H9 (cell line): ENCODE results near the gene SLC5A1. TPM values are rescaled to one million over a fixed set of nuclear protein-coding genes. Genes with fewer than 3 reads are reported as not detected.

Experiments used
- DNase-seq: peaks from one replicate; pipeline ENCODE4 v3.0.0-alpha.2; 2017
- H2AFZ ChIP-seq: one replicate; pipeline ENCODE4 v1.6.1; 2013; ENCODE audit warnings: mild to moderate bottlenecking, low read length, control low read depth, moderate library complexity
- H2AK5ac ChIP-seq: 2 replicates; pipeline ENCODE4 v1.6.1; 2013; ENCODE audit warnings: low read length, control low read depth, mixed read lengths; ENCODE audit not compliant: insufficient read length
- H2BK120ac ChIP-seq: one replicate; pipeline ENCODE4 v1.6.1; 2013; ENCODE audit warnings: low read depth, mild to moderate bottlenecking, low read length, control low read depth, inconsistent platforms; ENCODE audit not compliant: poor library complexity, severe bottlenecking
- H2BK12ac ChIP-seq: 2 replicates; pipeline ENCODE4 v1.6.1; 2013; ENCODE audit warnings: low read length, control low read depth, mixed read lengths, low read depth; ENCODE audit not compliant: insufficient read length
- H2BK15ac ChIP-seq: 2 replicates; pipeline ENCODE4 v1.6.1; 2013; ENCODE audit warnings: low read depth, low read length, control low read depth
- H2BK20ac ChIP-seq: one replicate; pipeline ENCODE4 v1.6.1; 2013; ENCODE audit warnings: low read depth, mild to moderate bottlenecking, low read length, control low read depth, inconsistent platforms; ENCODE audit not compliant: poor library complexity, severe bottlenecking
- H2BK5ac ChIP-seq: 2 replicates; pipeline ENCODE4 v1.6.1; 2013; ENCODE audit warnings: low read length, control low read depth, mixed read lengths; ENCODE audit not compliant: insufficient read length
- H3K14ac ChIP-seq: 2 replicates; pipeline ENCODE4 v1.6.1; 2013; ENCODE audit warnings: low read length, control low read depth; ENCODE audit not compliant: insufficient read depth
- H3K18ac ChIP-seq: 2 replicates; pipeline ENCODE4 v1.6.1; 2013; ENCODE audit warnings: low read depth, mild to moderate bottlenecking, mixed read lengths, low read length, control low read depth; ENCODE audit not compliant: insufficient read length
- H3K23ac ChIP-seq: 2 replicates; pipeline ENCODE4 v1.6.1; 2013; ENCODE audit warnings: low read length, control low read depth, mixed read lengths, low read depth; ENCODE audit not compliant: insufficient read length
- H3K23me2 ChIP-seq: 2 replicates; pipeline ENCODE4 v1.6.1; 2013; ENCODE audit warnings: low read depth, mild to moderate bottlenecking, mixed read lengths, low read length, control low read depth; ENCODE audit not compliant: insufficient read length, poor library complexity, severe bottlenecking
- H3K27ac ChIP-seq: 2 replicates; pipeline ENCODE4 v1.5.1; 2013; ENCODE audit warnings: low read length, control low read depth, mixed read lengths, low read depth; ENCODE audit not compliant: insufficient read length
- H3K27me3 ChIP-seq: 2 replicates; pipeline ENCODE4 v1.6.1; 2013; ENCODE audit warnings: low read length, control low read depth, inconsistent platforms; ENCODE audit not compliant: insufficient read depth
- H3K4ac ChIP-seq: 2 replicates; pipeline ENCODE4 v1.6.1; 2013; ENCODE audit warnings: low read depth, mild to moderate bottlenecking, control low read depth, inconsistent platforms, low read length, moderate library complexity
- H3K4me1 ChIP-seq: 2 replicates; pipeline ENCODE4 v1.6.1; 2013; ENCODE audit warnings: low read length, control low read depth, inconsistent platforms; ENCODE audit not compliant: insufficient read depth
- H3K4me2 ChIP-seq: 2 replicates; pipeline ENCODE4 v1.6.1; 2013; ENCODE audit warnings: low read length, control low read depth, mixed read lengths; ENCODE audit not compliant: insufficient read length, insufficient read depth
- H3K56ac ChIP-seq: 2 replicates; pipeline ENCODE4 v1.6.1; 2013; ENCODE audit warnings: low read depth, mild to moderate bottlenecking, mixed read lengths, low read length, control low read depth; ENCODE audit not compliant: insufficient read length
- H3K79me1 ChIP-seq: 2 replicates; pipeline ENCODE4 v1.6.1; 2013; ENCODE audit warnings: low read depth, mild to moderate bottlenecking, moderate library complexity, low read length, control low read depth, inconsistent platforms; ENCODE audit not compliant: insufficient read depth, poor library complexity, severe bottlenecking
- H3K79me2 ChIP-seq: 2 replicates; pipeline ENCODE4 v1.6.1; 2013; ENCODE audit warnings: low read length, control low read depth, inconsistent platforms; ENCODE audit not compliant: insufficient read depth
- H3K9ac ChIP-seq: 2 replicates; pipeline ENCODE4 v1.6.1; 2013; ENCODE audit warnings: low read length, control low read depth, mixed read lengths; ENCODE audit not compliant: insufficient read length; ENCODE audit errors: extremely low read depth
- H3K9me3 ChIP-seq: one replicate; pipeline ENCODE4 v1.6.1; 2013; ENCODE audit warnings: low read depth, low read length, inconsistent platforms; ENCODE audit not compliant: control insufficient read depth
- H3T11ph ChIP-seq: one replicate; pipeline ENCODE4 v1.6.1; 2013; ENCODE audit warnings: mild to moderate bottlenecking, low read length, control low read depth, inconsistent platforms
- H4K20me1 ChIP-seq: one replicate; pipeline ENCODE4 v1.6.1; 2013; ENCODE audit not compliant: control insufficient read depth, insufficient read length, insufficient read depth
- H4K5ac ChIP-seq: 2 replicates; pipeline ENCODE4 v1.6.1; 2013; ENCODE audit warnings: low read depth, mild to moderate bottlenecking, mixed read lengths, low read length, control low read depth; ENCODE audit not compliant: insufficient read length
- H4K8ac ChIP-seq: replicated peaks from 2 replicates; pipeline ENCODE4 v1.6.1; 2013; ENCODE audit warnings: low read length, control low read depth, mixed read lengths, low read depth; ENCODE audit not compliant: insufficient read length
- H4K91ac ChIP-seq: 2 replicates; pipeline ENCODE4 v1.6.1; 2013; ENCODE audit warnings: low read depth, mild to moderate bottlenecking, moderate library complexity, mixed read lengths, low read length, control low read depth; ENCODE audit not compliant: insufficient read length
- H3K27ac Mint-ChIP-seq, 3 experiments: 2 replicates in 2 of 3; 3 replicates in 1 of 3; pipeline ENCODE4 v1.8.0; 2020 to 2021; ENCODE audit warnings: mixed read lengths in 3 of 3, mild to moderate bottlenecking in 1 of 3, moderate library complexity in 1 of 3
- H3K27me3 Mint-ChIP-seq: 2 replicates; pipeline ENCODE4 v1.8.0; 2021; ENCODE audit warnings: low read depth, mild to moderate bottlenecking, moderate library complexity, mixed read lengths
- H3K36me3 Mint-ChIP-seq, 3 experiments: 2 replicates in 2 of 3; 3 replicates in 1 of 3; pipeline ENCODE4 v1.8.0; 2020 to 2021; ENCODE audit warnings: low read depth in 3 of 3, mixed read lengths in 3 of 3; ENCODE audit not compliant: insufficient read depth in 1 of 3
- H3K4me1 Mint-ChIP-seq, 2 experiments: 2 replicates each; pipeline ENCODE4 v1.8.0; 2020; ENCODE audit warnings: mixed read lengths in 2 of 2
- H3K4me3 Mint-ChIP-seq, 2 experiments: 2 replicates in 1 of 2; 3 replicates in 1 of 2; pipeline ENCODE4 v1.8.0; 2020 to 2021; ENCODE audit warnings: mild to moderate bottlenecking in 2 of 2, mixed read lengths in 2 of 2, moderate library complexity in 1 of 2
- H3K9me3 Mint-ChIP-seq, 2 experiments: 2 replicates in 1 of 2; 3 replicates in 1 of 2; pipeline ENCODE4 v1.8.0; 2020; ENCODE audit warnings: mild to moderate bottlenecking in 2 of 2, mixed read lengths in 2 of 2, moderate library complexity in 1 of 2
- WGBS: extraction: QIAGEN DNeasy Blood & Tissue Kit; methylation state at CpG from one replicate; pipeline ENCODE4 v1.1.7; 2013; ENCODE audit warnings: missing lambda C conversion rate, low lambda C conversion rate, mixed read lengths; ENCODE audit not compliant: insufficient read length; ENCODE audit errors: extremely low coverage; 5-methylcytosine and 5-hydroxymethylcytosine counted together
- total RNA-seq: library from RNA; stranded (reverse); gene quantifications from 2 replicates; pipeline ENCODE4 v1.2.1, GENCODE V29; 2021
- TF ChIP-seq, protein P1 (sequence below): fragments of 200-600 bp; sonication (generic); conservative IDR thresholded peaks from 3 replicates; pipeline ENCODE4 v1.8.0; 2021; ENCODE audit warnings: antibody characterized with exemption, mild to moderate bottlenecking

SLC5A1 gene
- total RNA-seq, 1 experiment from 2014 or later, result not detected

DNA sequence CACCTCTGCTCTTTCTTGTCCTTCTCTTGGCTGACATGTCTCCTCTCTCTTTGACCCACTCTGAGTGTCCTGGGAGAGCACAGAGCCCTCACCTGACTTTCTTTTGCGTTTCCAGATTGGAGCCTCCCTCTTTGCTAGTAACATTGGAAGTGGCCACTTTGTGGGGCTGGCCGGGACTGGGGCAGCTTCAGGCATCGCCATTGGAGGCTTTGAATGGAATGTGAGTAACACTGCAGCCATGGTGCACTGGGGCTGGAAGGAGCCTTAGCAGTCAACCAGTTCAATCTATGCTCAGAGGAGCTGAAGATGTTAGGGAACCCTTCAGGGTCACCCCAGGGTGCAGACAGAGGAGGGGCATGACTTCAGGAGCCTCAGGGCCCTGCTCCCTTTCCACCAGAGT, 23.8 kb downstream of the SLC5A1 start:
- Histone ChIP-seq H3K79me1 (no peaks in the 10 kb centered on the region), H3K4me2 (no peak overlapping the region), H3K4ac (no peak overlapping the region), H3K79me2 (no peaks in the 10 kb centered on the region), H2BK15ac (no peak overlapping the region), H3K18ac (no peak overlapping the region), H3K56ac (no peak overlapping the region), H4K5ac (no peak overlapping the region), H4K8ac (no peak overlapping the region), H3T11ph (no peak overlapping the region), H3K23me2 (no peaks in the 10 kb centered on the region), H3K9ac (no peak overlapping the region), H2BK120ac (no peak overlapping the region), H4K20me1 (no peaks in the 10 kb centered on the region), H2BK12ac (no peak overlapping the region), H3K27ac (no peak overlapping the region), H3K4me1 (peaks cover 3% of the 10 kb centered on the region; the same call in 1 of the 2 replicates), H3K23ac (no peak overlapping the region), H2AK5ac (no peak overlapping the region), H3K14ac (no peak overlapping the region), H2AFZ (no peak overlapping the region), H2BK20ac (no peak overlapping the region), H3K27me3 (no peaks in the 10 kb centered on the region), H2BK5ac (no peak overlapping the region), H4K91ac (no peak overlapping the region), H3K9me3 (no peaks in the 10 kb centered on the region)
- no peaks in the 10 kb centered on the region for H3K9me3 Mint-ChIP-seq
- WGBS, result no CpG with 5 or more reads among the region's 3 CpGs
- H3K4me3 Mint-ChIP-seq, result no peak overlapping the region
- H3K27me3 Mint-ChIP-seq, result peaks cover 76% of the 10 kb centered on the region
- DNase-seq, result no peak
- H3K27ac Mint-ChIP-seq, result no peak overlapping the region
- TF ChIP-seq, protein P1, sequence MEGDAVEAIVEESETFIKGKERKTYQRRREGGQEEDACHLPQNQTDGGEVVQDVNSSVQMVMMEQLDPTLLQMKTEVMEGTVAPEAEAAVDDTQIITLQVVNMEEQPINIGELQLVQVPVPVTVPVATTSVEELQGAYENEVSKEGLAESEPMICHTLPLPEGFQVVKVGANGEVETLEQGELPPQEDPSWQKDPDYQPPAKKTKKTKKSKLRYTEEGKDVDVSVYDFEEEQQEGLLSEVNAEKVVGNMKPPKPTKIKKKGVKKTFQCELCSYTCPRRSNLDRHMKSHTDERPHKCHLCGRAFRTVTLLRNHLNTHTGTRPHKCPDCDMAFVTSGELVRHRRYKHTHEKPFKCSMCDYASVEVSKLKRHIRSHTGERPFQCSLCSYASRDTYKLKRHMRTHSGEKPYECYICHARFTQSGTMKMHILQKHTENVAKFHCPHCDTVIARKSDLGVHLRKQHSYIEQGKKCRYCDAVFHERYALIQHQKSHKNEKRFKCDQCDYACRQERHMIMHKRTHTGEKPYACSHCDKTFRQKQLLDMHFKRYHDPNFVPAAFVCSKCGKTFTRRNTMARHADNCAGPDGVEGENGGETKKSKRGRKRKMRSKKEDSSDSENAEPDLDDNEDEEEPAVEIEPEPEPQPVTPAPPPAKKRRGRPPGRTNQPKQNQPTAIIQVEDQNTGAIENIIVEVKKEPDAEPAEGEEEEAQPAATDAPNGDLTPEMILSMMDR, result no peak
- H3K4me1 Mint-ChIP-seq, result peaks cover 8 to 17% of the 10 kb centered on the region in 2 experiments
- H3K36me3 Mint-ChIP-seq, result no peaks in the 10 kb centered on the region; a peak in 1 of 7 replicates
